Measurements from ENCODE around the gene ABTB2.
"Not testable (repeated sequence)": the region's sequence is repeated elsewhere in the genome, so short reads cannot be mapped to it uniquely, and the experiment has no call there.

ABTB2 gene

DNA sequence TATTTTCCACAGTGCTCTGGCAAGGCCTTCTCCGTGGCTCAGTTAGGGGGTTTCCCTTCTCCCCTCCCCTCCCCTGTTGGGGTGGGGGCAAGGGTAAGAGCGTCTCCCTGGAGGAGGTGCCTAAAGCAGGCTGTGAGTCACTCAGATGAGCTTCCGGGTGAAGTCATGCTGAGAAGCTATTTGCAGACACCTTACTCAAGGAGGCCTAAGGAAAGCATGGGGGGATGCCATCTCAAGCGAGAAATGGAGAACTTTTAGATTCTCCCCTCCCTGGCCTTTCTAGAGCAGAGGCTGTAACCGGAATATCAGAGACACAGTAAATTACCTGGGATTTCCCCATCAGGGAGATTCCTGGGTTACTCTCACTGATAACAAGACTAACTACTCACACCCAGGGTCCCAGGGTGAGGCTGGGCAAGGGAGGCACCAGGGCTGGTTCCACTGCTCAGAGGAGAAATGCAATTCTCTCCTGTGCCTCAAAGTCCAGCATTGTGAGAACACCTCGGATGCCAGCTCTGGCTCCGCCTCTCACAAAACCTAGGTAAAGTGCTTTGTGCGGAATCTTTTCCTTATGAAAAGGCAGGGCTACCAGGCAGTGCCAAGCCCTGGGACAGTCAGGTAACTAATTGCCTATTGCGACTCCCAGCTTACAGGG, 123.6 kb downstream of the ABTB2 start:
- DNase-seq: no peak

DNA sequence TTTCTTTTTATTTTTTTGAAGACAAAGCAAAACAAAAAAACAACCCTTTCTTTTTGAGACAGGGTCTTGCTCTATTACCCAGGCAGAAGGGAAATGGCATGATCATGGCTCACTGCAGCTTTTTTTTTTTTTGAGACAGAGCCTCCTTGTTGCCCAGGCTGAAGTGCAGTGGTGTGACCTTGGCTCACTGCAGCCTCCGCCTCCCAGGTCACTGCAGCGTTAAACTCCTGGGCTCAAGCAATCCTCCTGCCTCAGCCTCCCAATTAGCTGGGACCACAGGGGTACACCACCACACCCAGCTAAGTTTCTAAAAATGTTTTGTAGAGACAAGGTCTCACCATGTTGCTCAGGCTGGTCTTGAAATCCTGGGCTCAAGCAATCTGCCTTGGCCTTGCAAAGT, 124.6 kb downstream of the ABTB2 start:
- DNase-seq: no peak

DNA sequence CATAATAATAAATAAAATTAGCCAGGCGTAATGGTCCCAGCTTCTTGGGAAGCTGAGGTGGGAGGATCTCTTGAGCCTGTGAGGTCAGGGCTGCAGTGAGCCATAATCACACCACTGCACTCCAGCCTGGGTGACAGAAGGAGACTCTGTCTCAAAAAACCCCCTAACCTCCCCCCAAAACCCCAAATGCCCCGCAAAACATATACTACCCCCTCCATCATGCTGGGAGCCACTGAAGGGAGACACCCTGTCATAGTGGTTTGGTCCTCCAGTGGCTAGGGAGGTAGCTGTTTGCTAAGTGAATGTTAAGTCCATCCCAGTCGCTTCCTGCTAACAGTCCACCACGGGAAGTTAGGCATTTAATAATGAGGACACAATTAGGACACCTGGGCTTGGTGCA, 125.0 kb downstream of the ABTB2 start:
- no peak for DNase-seq

DNA sequence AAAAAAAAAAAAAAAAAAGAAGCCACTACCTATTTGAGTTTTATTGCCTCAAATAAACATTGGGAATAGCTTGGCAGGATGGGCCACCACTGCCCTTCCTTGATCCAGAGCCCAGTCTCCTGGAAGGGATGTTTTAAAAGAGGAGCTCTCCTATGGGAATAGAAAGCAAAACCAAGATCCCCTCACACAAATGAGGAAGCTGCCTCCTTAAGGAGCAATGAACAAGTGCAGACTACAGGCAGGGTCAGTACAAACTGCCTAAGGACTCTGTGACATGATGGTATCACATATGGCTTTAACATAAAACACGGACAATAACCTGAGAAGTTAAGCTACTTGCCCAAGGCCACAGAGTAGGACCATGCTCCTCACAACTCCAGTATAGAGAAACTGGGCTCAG, 131.6 kb downstream of the ABTB2 start:
- DNase-seq: no peak

DNA sequence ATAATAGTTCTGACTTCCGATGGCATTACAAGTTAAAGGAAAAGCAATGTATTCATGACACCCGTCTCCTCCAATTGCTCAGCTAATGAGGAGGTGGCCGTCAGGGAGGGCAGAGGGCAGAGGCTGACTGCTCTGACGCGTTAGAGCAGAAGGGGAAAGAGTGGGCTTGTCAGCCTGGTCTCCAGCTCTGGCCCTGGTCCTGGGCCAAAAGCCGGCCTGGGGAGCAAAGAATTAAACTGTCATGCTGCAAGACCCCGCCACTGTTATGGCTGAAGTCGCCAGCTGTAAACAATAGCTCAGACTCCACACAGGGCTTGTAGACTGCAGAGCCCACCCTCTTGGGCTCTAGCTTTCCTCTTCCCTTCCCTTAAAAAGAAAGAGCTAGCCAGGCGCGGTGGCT, 132.7 kb downstream of the ABTB2 start:
- DNase-seq: no peak

DNA sequence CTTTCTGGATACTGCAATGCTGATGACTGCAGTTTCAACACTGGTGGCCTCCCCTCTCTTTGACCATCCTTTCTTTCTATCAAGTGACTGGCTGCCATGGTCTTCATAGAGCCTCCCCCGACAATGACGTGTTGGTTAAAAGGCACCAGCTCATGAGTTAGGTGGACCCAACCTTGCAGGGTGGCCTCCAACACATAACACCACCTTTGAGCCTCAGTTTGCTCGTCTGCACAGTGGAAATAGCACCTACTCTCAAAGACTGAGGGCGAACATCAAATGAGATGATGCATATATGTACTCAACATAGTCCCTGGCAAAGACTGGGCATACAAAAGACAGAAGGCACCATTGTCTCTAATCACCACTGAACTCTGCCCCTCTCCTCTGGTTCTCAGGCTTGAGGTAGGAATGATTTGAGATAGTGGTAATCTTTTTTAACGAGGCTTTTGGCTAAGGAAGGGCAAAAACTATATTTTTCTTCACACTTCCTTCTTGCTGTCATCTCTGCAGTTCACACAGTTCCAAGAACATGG, 133.3 kb downstream of the ABTB2 start:
- no peak for DNase-seq

DNA sequence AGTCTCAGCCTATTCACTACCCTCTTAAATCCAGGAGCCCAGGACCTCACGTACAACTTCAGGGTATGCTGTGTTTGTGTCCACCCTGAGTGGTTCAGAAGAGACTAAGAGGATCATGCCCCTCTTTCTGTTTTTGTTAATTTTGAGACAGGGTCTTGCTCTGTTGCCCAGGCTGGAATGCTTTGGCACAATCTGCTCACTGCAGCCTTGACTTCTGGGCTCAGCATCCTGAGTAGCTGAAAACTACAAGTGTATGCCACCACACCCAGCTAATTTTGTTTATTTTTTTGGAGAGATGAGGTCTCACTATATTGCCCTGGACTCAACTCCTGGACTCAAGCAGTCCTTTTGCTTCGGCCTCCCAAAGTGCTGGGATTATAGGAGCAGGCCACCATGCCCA, 133.9 kb downstream of the ABTB2 start:
- DNase-seq: no peak

DNA sequence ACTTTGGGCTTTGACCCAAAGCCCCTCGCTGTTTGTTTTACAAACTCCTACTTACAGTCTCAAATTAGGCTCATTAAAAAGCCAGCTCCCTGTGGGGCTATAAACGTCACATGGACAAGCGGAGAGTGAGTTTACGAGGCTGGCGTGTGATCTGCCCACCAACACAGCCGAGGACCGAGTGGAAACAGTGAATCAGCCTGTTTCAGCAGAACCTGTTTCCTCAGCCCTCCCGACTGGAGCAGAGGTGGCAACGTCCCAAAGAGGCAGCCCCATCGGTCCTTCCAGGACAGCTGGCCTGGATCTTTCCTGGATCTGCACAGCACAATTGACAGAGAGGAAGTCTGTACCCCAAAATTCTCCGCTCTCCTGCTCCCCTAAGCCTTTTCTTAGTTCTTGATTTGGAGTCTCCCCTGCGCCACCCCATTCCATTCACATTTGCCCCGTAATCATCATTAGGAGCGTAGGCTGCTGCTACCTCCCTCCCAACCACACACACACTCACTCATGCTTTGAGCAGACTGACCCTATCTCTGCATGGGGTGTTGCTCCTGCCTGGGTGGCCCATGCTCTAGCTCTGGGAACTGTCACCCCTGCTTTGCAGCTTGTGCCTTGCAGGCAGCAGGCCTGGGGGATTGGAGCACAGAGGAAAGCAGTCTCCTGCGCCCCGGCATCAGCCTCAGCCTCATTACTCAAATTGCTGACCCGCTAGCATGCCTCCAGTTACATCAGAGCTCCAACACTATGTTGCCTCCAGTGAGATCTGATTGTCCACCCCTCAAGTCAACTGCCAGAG, 134.6 kb downstream of the ABTB2 start:
- no peak for DNase-seq

DNA sequence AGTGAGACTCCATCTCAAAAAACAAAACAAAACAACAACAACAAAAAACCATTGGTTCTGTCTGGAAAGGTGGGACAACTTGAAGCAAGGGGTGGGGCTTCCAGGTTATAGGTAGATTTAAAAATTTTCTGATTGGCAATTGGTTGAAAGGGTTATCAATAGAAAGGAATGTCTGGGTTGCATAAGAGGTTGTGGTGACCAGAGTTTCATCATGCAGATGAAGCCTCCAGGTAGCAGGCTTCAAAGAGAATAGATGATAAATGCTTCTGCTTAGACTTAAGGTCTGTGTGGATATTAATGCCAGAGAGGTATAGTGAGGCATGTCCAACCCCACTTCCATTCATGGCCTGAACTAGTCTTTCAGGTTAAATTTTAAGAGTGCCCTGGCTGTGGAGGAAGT, 135.8 kb downstream of the ABTB2 start:
- no peak for DNase-seq

DNA sequence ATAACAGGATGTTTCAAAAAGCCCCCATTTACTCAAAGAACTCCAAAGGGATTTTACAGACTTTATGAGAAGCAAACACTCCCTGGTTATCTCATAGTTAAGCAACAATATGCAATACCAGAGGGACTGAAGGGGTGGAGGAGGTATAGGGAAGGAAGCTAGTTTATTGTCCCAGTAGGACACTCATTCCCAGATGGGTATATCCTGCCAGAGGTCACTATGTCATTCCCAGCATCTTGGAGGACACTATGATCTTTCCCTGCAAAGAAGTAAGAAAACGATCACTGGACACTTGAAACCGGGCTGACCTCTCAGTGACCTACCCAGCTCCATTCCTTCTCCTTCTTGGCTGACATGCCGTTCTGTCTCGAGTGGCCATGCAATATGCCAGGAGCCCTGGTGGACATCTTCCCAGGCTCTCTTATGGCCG, 137.9 kb downstream of the ABTB2 start:
- DNase-seq: no peak

DNA sequence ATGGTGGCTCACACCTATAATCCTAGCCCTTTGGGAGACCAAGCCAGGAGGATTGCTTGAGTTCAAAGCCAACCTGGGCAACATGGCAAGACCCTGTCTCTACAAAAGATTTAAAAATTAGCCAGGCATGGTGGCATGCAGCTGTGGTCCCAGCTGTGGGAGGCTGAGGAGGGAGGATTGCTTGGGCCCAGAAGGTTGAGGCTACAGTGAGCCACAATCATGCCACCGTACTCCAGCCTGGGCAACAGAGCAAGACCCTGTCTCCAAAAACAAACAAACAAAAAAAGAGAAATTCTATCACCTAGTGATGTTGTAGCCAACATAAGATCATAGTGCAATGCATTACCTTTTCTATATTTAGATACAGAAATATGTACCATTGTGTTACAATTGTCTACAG, 138.5 kb downstream of the ABTB2 start:
- DNase-seq: no peak

DNA sequence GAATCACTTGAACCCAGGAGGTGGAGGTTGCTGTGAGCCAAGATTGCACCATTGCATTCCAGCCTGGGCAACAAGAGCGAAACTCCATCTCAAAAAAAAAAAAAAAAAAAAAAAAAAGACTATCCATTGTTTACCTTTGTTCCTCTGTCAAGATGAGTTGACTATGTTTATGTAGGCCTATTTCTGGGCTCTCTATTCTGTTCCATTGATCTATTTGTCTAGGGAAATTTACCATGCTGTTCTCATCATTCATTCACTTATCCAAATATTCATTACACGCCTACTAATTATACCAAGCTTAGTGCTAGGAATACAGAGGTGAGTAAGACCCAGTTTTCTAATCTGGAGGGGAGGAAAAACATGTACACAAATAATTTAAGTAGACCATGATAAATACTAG, 139.1 kb downstream of the ABTB2 start:
- not testable (repeated sequence) for DNase-seq

DNA sequence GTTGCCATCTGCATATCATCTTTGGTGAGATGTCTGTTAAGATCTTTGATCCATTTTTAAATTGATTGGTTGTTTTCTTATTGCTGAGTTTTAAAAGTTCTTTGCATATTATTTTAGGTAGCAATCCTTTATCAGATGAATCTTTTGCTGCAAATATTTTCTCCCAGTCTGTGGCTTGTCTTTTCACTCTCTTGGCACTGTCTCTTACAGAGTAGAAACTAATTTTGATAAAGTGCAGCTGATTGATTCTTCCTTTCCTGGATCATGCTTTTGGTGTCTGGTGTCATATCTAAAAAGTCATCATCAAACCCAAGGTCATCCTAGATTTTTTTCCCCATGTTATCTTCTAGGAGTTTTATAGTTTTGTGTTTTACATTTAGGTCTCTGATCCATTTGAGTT, 139.7 kb downstream of the ABTB2 start:
- no peak for DNase-seq

DNA sequence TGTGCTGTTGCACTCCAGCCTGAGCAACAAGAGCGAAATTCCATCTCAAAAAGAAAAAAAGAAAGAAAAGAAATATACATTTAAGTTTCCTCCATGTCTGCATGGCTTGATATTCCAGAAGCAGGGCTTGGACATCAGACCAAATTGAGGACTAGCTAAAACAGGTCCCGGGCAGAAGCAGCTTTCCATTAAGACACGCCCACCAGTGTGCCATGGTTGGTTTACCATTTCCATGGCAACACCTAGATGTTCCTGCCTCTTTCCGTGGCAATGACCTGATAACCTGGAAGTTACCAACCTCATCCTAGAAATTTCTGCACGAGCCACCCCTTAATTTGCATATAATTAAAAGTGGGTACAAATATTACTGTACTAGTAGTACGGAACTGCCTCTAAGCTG, 141.1 kb downstream of the ABTB2 start:
- DNase-seq: no peak

DNA sequence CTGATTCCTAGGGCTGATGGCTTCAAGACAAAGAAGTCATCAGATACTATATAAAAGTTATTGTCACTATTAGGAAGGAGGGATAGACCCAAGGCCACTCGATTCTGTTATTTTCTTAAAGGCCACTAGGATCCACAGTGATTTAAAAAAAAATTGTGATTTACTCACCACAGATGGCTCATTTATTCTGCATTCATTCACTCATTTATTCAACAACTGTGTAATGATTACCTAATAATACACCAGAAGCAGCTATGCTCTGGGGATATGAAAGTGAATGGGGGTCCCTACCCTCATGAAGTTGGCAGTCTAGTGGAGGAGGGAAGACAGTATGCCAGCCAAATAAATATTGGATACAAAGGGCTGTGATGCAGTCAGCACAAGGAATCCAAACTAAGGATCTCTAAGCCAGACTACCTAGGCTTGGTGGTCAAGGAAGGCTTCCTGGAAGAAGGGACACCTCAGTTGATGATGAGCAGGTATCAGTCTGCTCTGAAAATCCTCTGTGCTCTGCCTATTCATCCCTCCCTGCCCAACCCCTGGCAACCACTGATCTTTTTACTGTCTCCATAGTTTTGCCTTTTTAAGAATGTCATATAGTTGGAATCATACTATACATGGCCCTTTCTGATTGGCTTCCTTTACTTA, 141.9 kb downstream of the ABTB2 start:
- no peak for DNase-seq

DNA sequence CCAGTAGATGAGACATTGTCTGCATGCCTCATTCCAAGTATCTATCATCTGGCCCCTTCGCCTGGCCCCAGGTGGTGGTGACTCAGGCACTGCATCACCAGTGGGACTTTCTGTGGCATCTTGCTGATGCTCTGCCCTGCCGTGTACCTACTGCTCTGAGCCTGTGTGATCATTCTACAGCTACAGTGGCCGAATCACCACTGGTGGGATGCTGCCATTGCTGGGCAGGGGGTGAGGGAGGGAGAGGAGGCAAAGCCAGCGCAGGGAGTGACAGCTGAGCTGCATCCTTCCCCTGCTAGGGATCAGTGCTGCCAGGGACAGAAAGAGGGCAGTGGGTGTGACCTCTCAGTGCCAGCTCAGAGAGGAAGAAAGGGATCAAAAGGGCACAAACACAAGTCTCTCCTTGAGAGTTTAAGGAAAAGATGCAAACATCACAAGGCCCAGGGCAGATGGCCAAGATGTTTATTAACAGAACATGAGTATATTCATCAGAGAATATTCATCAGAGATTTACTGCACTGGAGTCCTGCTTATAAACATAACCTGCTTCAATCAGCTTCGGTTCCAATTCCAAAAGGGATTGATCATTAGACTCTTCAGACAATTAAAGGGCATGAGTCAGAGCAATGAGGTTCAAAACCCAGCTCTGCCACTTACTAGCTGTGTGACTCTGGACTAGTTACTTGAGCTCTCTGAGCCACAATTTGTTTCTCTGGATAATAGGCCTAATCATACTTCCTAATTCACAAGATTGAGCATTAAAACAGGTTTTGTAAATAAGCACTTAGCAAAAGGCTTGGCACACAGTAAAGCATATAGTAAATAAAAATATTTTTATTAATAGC, 142.6 kb downstream of the ABTB2 start:
- DNase-seq: no peak

DNA sequence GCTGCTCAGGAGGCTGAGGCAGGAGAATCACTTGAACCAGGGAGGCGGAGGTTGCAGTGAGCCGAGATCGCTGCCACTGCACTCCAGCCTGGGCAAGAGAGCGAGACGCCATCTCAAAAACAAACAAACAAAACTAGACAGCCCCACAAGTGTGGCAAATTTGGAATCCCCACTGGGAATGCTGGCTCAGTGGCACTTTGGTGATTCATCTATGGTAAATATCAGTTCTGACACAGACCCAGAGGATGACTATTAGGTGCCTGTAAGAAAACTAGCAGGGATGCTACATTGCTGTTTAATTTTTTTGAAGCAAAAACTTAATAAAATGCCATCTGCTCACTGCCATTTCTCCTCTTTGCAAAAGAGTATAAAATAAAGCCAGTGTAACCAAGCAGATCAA, 144.4 kb downstream of the ABTB2 start:
- DNase-seq: no peak

DNA sequence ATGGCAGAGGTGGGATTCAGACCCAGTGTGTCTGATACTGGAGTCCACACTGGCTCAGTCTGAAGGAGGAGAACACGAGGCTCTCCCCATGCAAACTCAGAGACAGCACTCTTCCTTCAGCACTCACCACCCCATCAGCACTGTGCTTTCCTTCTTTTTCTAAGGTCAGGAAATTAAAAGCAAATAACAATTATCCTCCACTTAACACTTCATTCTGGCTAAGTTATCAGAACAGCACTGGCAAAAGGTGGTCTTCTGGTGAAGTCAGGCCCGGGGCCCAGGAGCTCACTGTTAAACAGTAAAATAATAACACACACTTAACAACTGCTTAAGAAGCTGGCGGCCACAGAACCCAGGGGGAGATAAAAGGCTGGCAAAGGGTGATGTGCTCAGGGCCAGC, 145.2 kb downstream of the ABTB2 start:
- DNase-seq: no peak

DNA sequence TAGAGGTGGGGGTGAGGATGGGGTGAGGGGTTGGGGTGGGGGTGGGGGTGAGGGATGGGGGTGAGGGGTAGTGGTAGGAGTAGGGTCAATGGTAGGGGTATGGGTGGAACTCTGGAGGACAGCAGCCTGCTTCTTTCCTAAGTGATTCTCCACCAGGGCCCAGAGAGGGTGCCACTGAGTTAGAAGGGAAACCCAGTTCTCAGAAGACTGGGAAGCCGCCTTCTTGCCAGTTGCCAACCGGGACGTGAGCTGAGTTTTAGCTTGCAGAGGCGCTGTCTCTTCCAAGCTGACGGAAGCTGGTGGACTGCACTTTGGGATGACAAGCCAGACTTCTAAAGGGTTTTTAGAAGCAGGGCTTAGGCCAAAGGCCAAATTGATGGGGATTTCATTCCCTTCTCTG, 148.0 kb downstream of the ABTB2 start:
- DNase-seq: no peak

DNA sequence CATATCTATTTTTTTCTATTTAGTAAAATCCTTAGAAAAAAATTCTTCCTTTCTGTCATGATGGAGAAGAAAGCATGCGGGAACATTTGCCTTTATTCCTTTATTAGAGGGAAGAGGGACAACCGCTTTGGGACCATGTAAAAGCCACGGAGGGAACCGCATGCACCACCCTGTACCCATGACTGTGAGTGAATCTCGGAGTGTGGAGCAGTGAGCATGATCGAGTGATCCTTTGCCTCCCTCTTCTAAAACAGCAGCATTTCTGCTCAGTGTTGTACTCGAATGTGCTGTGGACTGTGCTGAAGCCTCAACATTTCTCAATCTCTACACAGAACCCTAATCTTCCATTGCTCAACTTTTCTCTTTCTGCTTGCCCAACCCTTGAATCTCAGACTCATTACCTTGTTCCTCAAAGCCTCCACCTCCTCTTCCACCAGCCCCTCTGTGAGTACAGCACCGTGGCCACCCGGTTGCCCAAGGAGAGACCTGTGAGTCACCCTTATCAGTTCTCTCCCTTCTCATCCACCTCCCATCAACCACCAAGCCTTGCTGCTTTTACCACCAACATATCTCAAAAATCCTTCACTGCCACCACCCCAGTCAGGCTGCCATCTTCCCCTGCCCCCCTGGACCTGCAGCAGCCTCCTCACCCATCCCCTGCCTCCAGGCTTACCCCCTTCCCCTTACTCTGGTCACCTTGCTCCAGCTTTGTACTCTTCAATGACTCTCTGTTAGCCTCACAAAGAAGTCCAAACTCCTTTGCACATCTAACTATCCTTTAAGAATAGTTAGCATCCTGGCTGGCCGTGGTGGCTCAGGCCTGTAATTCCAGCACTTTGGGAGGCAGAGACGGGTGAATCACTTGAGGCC, 149.3 kb downstream of the ABTB2 start:
- no peak for DNase-seq

DNA sequence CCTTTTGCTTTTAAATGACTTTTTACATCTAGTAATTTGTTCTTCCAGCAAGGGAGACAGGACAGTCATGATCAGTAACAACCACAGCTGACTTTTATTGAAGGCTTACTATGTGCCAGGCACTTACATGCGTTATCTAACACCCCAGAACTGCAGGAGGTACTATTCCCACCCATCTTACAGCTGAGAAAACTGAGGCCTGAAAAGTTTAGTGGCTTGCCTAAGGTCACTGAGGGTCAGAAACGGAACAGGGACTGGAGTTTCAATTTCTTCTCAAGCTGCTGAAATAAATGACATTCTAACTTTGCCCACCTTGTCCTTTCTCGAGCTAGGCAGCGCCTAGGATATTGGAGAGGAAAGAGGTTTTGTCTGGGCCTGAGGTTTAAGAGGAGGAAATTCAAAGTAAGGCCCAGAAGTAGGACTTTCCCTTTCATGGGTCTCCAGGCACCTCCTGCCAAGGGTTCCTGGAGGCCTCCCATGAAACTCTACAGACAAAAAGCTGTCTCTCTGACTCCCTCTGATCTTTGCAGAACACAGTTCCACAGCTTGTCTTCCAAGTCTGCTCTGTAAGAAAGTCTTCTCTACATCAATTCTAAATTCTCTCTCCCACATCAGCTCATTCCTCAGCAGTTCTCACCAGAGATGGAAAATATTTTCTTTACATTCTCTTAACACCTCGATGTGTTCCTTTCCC, 150.2 kb downstream of the ABTB2 start:
- no peak for DNase-seq

Data from NCI-H2107 (cell line).